Activated T-cell treated with anti-CD3 and anti-CD28 coated beads, Interleukin-2, amount 50 U/mL, for 1 hour (primary cell): ENCODE results near the gene SPATA31D1.

Source experiments
- DNase-seq: peaks from one replicate; pipeline ENCODE4 v3.0.0-alpha.2; 2020

SPATA31D1 gene

DNA sequence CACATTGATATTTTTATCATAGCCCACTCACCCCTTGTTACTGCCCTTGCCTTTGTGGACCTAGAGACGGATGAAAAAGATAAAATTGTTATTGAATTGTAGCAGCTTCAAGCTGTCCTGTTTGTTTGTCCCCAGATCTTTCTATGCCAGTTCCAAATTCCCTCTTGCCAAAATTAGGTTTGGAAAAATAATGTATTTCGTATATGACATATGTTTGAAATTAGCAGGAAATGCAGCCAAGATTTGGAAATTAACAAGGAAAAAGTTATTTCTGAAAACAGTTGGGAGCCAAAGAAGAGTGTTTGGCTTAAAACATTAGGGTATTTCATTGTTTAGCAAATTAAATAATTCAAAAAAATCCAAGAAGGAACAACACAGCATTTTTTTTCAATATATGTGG is 33.5 kb downstream of the SPATA31D1 start:
- DNase-seq: no peak

DNA sequence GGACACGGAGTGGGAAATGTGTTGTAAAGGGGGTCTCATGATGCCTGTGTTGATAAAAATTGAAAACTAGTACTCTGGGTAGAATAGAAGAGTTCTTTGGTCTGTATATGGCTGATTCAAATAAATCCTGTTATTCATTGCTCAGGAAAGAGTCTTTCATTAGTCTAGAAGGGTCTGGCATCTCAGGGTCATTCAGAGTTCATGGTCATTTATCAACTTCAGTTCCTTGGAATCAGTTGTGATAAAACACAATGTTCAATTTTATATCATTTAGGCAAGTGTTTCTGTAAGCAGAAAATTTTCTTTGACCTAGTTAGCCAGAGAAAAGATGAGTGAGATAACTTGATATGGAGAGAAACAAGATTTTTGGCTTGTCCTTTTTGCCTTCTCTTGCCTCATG is 36.3 kb downstream of the SPATA31D1 start:
- DNase-seq: no peak

- no peak for DNase-seq
Measured at GRCh38 chr9:82031538-82032280, 43.1 kb downstream of the SPATA31D1 start.

GRCh38 chr9:82034956-82035731 is 46.6 kb downstream of the SPATA31D1 start:
- DNase-seq: no peak

- no peak for DNase-seq
Measured at GRCh38 chr9:82036086-82036485, 47.5 kb downstream of the SPATA31D1 start.

- DNase-seq: no peak
Measured at GRCh38 chr9:82037126-82037525, 48.6 kb downstream of the SPATA31D1 start.

DNA sequence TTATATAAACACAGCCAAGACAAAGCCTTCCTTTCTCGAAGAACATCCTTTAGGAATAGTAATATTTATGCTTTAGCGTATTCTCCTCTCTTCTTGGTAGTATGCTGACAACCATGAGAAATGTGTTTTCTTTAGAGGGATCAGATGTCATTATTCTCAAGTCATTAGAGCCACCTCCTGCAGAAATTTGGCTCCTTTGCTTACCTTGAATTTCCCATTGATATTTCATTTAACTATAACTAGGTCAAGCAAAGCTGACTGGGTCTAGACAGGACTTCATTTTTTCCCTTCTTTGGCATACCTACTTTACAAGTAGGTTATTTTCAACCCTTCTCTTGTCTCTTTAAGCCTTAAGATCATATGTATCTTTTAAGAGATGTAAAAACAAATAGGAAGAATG is 50.3 kb downstream of the SPATA31D1 start:
- no peak for DNase-seq
